Mucosa of descending colon (tissue), 3 donors: ENCODE results near the gene PPP1R26. TPM values are rescaled to one million over a fixed set of nuclear protein-coding genes. Genes with fewer than 3 reads are reported as not detected.

Experiments
- ATAC-seq: fragments of 200-7000 bp; cut with Tn5 transposase; one replicate; pipeline ENCODE4 v1.9.1; 2020; ENCODE audit warnings: mild to moderate bottlenecking, moderate library complexity
- DNase-seq, 3 donors: peaks; one replicate each; pipeline ENCODE4 v3.0.0-alpha.2; 2020
- H3K36me3 ChIP-seq: fragments of 200-600 bp; one replicate; pipeline ENCODE4 v1.8.0; 2021; ENCODE audit warnings: low read depth, mild to moderate bottlenecking
- H3K4me1 ChIP-seq: fragments of 200-600 bp; one replicate; pipeline ENCODE4 v1.8.0; 2021; ENCODE audit warnings: low read depth, mild to moderate bottlenecking
- H3K4me3 ChIP-seq: fragments of 200-600 bp; one replicate; pipeline ENCODE4 v1.8.0; 2021; ENCODE audit warnings: mild to moderate bottlenecking
- H3K9me3 ChIP-seq: fragments of 200-600 bp; one replicate; pipeline ENCODE4 v1.8.0; 2021; ENCODE audit warnings: mild to moderate bottlenecking
- CTCF ChIP-seq: fragments of 200-600 bp; IDR thresholded peaks from one replicate; pipeline ENCODE4 v1.8.0; 2022; ENCODE audit warnings: antibody characterized with exemption, mild to moderate bottlenecking
- intact Hi-C, 2 donors: fragments of 100-400 bp; cut with DNase I in 1 of 2; cut with micrococcal nuclease in 1 of 2; formaldehyde crosslinking; loops; one replicate each; pipeline versions ENCODE4 v1.11.0 to v1.11.1; 2022; cut with DNase I, micrococcal nuclease
- total RNA-seq, 3 donors: library from RNA; stranded (reverse); fragmentation: NEBNext Ultra II Directional in 2 of 3; extraction: Animal tissue kit (Norgen Biotek cat#: 25700) in 2 of 3; gene quantifications; one replicate each; pipeline versions ENCODE4 v1.2.1 to v1.2.4, GENCODE V29; 2021 to 2023
- donor health status: DM: no; HTN: no; CAD: no; lungs with moderate emphysema.
- donor health status: DM: no; HTN: no; CAD: no.
- donor health status: DM: no; HTN: yes; CAD: no.

PPP1R26 gene
- total RNA-seq, 3 donors from 2014 or later, result 16.4 to 24.5 (median 21.5) TPM

DNA sequence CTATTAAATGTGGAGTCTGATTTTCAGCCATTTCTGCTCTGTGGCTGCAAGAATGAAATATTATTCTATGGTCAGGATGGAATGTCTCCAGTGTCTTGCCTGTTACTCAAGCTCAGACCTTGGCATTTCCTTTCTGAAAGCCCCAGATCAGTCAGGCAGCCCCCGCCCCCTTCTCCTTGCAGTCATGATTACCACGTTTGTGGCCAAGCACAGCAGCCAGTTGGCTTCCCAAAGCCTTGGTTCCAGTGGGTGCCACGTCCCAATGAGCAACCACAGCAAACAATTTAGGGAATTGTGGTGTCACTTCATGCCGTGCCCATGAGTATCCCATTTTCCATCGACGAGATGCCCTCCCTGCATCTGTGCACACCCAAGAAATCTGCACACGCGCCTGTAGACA is 56.6 kb downstream of the PPP1R26 start:
- TF ChIP-seq CTCF, result no peak
- Histone ChIP-seq H3K9me3 (no peaks in the 10 kb centered on the region), H3K36me3 (no peaks in the 10 kb centered on the region), H3K4me3 (no peak overlapping the region), H3K4me1 (no peaks in the 10 kb centered on the region)
- intact Hi-C loops, result no loop called here
- no peak for ATAC-seq
- no peak for DNase-seq

Other genes starting within 250 kb of the PPP1R26 start
- 10 to 100 TPM; 27.3 to 36.0 (median 28.2) TPM for gene MRPS2, start 20.9 kb downstream of the PPP1R26 start, total RNA-seq
- not detected for gene LCN1, start 41.7 kb downstream of the PPP1R26 start, total RNA-seq
- not detected for gene OBP2A, start 66.3 kb downstream of the PPP1R26 start, total RNA-seq
- gene PAEP, start 82.0 kb downstream of the PPP1R26 start, total RNA-seq, result not detected
- not detected for gene GLT6D1, start 159.8 kb downstream of the PPP1R26 start, total RNA-seq
- not detected for gene LCN9, start 183.5 kb downstream of the PPP1R26 start, total RNA-seq
- gene SOHLH1, start 219.7 kb downstream of the PPP1R26 start, total RNA-seq, result not detected
- gene KCNT1, start 222.4 kb downstream of the PPP1R26 start, total RNA-seq, result under 1 TPM in 2 of 3 donors, not detected in 1; 0.22 to 0.60 TPM